Activated CD8-positive, alpha-beta T cell treated with anti-CD3 and anti-CD28 coated beads, Interleukin-2, amount 10 ng/mL, durations not matched to agents 7 days and 5 days (primary cell): Measurements from ENCODE around the gene ISM1. TPM values are rescaled to one million over a fixed set of nuclear protein-coding genes. Genes with fewer than 3 reads are reported as not detected.
A peak's percentile ranks its signal among the peaks of the same experiment; 100 is the strongest.

Source experiments
- ATAC-seq: fragments of 150-1000 bp; cut with Tn5 transposase; one replicate; pipeline ENCODE4 v1.10.0; 2021; ENCODE audit warnings: moderate library complexity
- CTCF ChIA-PET: fragments of 350-600 bp; sonication (Branson Sonifier 250); formaldehyde crosslinking; loops from one replicate; lab custom pipeline; 2021; ENCODE audit warnings: antibody characterized with exemption; lab: Charles Lee
- POLR2A ChIA-PET: fragments of 350-600 bp; sonication (Branson Sonifier 250); formaldehyde crosslinking; loops from one replicate; lab custom pipeline; 2021; ENCODE audit warnings: antibody characterized with exemption; lab: Charles Lee
- DNase-seq: peaks from one replicate; pipeline ENCODE4 v3.0.0-alpha.2; 2020
- H3K27ac Mint-ChIP-seq: one replicate; pipeline ENCODE4 v1.8.0; 2021; ENCODE audit warnings: mild to moderate bottlenecking, mixed read lengths
- H3K27me3 Mint-ChIP-seq: one replicate; pipeline ENCODE4 v1.8.0; 2021; ENCODE audit warnings: low read depth, mixed read lengths
- H3K36me3 Mint-ChIP-seq: one replicate; pipeline ENCODE4 v1.8.0; 2021; ENCODE audit warnings: low read depth, mixed read lengths
- H3K4me1 Mint-ChIP-seq: one replicate; pipeline ENCODE4 v1.8.0; 2021; ENCODE audit warnings: low read depth, mixed read lengths
- H3K4me3 Mint-ChIP-seq: one replicate; pipeline ENCODE4 v1.8.0; 2021; ENCODE audit warnings: mild to moderate bottlenecking, mixed read lengths
- H3K9me3 Mint-ChIP-seq: one replicate; pipeline ENCODE4 v1.8.0; 2022; ENCODE audit warnings: mixed read lengths; ENCODE audit not compliant: insufficient read depth
- total RNA-seq, 2 experiments: library from RNA; stranded (reverse); gene quantifications; one replicate each; pipeline ENCODE4 v1.2.3, GENCODE V29; 2021

The ISM1 gene
- total RNA-seq, 2 experiments from 2014 or later = 2.9 to 3.7 TPM

- Mint-ChIP-seq H3K36me3 (no peaks in the 10 kb centered on the region), H3K9me3 (no peaks in the 10 kb centered on the region), H3K4me3 (no peak overlapping the region), H3K27ac (no peak overlapping the region), H3K27me3 (peaks cover 3% of the 10 kb centered on the region), H3K4me1 (no peaks in the 10 kb centered on the region)
- CTCF ChIA-PET = interaction anchor here (0.7 to 2.2 kb wide), 18 partner anchors 8 to 473 kb away, joined by 3 to 25 read pairs (median 4); no protein-coding TSS in a partner anchor
- DNase-seq (peak; percentile 70), ATAC-seq (peak; percentile 90)
- POLR2A ChIA-PET = no interaction called here
These were observed 81.8 kb downstream of the ISM1 start for GRCh38 chr20:13302647-13303450.

GRCh38 chr20:13305284-13305683, 84.2 kb downstream of the ISM1 start:
- POLR2A ChIA-PET = no interaction called here
- ATAC-seq (no peak), DNase-seq (no peak)
- CTCF ChIA-PET = interaction anchor here (1.0 kb wide), 1 partner anchor 241 kb away, joined by 4 read pairs; no protein-coding TSS in a partner anchor
- Mint-ChIP-seq H3K4me1 (no peaks in the 10 kb centered on the region), H3K4me3 (no peak overlapping the region), H3K27ac (no peak overlapping the region), H3K36me3 (no peaks in the 10 kb centered on the region), H3K9me3 (no peaks in the 10 kb centered on the region), H3K27me3 (peaks cover 5% of the 10 kb centered on the region)

- H3K36me3 Mint-ChIP-seq = no peaks in the 10 kb centered on the region
- H3K9me3 Mint-ChIP-seq = no peaks in the 10 kb centered on the region
- ChIA-PET CTCF (no interaction called here), POLR2A (no interaction called here)
- DNase-seq = no peak
- no peaks in the 10 kb centered on the region for H3K4me1 Mint-ChIP-seq
- ATAC-seq = no peak
- no peak overlapping the region for H3K4me3 Mint-ChIP-seq
- H3K27me3 Mint-ChIP-seq = peaks cover 5% of the 10 kb centered on the region
- H3K27ac Mint-ChIP-seq = no peak overlapping the region
These were observed 86.6 kb downstream of the ISM1 start for GRCh38 chr20:13307562-13308163.

- no peak overlapping the region for H3K27ac Mint-ChIP-seq
- H3K4me1 Mint-ChIP-seq = no peaks in the 10 kb centered on the region
- peaks cover 3% of the 10 kb centered on the region for H3K9me3 Mint-ChIP-seq
- DNase-seq (no peak), ATAC-seq (no peak)
- ChIA-PET POLR2A (no interaction called here), CTCF (interaction anchor here (1.5 to 1.9 kb wide), 2 partner anchors 10 to 234 kb away, joined by 5 to 6 read pairs; no protein-coding TSS in a partner anchor)
- no peak overlapping the region for H3K4me3 Mint-ChIP-seq
- H3K27me3 Mint-ChIP-seq = peaks cover 11% of the 10 kb centered on the region
- H3K36me3 Mint-ChIP-seq = no peaks in the 10 kb centered on the region
These were observed 91.2 kb downstream of the ISM1 start for GRCh38 chr20:13312300-13312699.

GRCh38 chr20:13313201-13313600, 92.1 kb downstream of the ISM1 start:
- ChIA-PET POLR2A (no interaction called here), CTCF (interaction anchor here (0.8 to 1.1 kb wide), 2 partner anchors 10 to 233 kb away, joined by 3 to 4 read pairs; no protein-coding TSS in a partner anchor)
- Mint-ChIP-seq H3K27ac (no peak overlapping the region), H3K9me3 (peaks cover 3% of the 10 kb centered on the region), H3K4me1 (no peaks in the 10 kb centered on the region), H3K27me3 (peaks cover 11% of the 10 kb centered on the region), H3K36me3 (no peaks in the 10 kb centered on the region), H3K4me3 (no peak overlapping the region)
- no peak for ATAC-seq
- DNase-seq = no peak

- H3K27ac Mint-ChIP-seq = no peak overlapping the region
- H3K9me3 Mint-ChIP-seq = peaks cover 3% of the 10 kb centered on the region
- H3K4me1 Mint-ChIP-seq = peaks cover 2% of the 10 kb centered on the region
- H3K27me3 Mint-ChIP-seq = peaks cover 9% of the 10 kb centered on the region
- H3K4me3 Mint-ChIP-seq = no peak overlapping the region
- POLR2A ChIA-PET = no interaction called here
- H3K36me3 Mint-ChIP-seq = no peaks in the 10 kb centered on the region
- no peak for DNase-seq
- CTCF ChIA-PET = no interaction called here
- ATAC-seq = no peak
These were observed 96.4 kb downstream of the ISM1 start for GRCh38 chr20:13317439-13317838.

GRCh38 chr20:13318871-13319521, 97.9 kb downstream of the ISM1 start:
- Mint-ChIP-seq H3K36me3 (no peaks in the 10 kb centered on the region), H3K4me1 (peaks cover 10% of the 10 kb centered on the region), H3K4me3 (no peak overlapping the region), H3K27ac (no peak overlapping the region), H3K9me3 (peaks cover 3% of the 10 kb centered on the region), H3K27me3 (peaks cover 7% of the 10 kb centered on the region)
- DNase-seq = no peak
- ChIA-PET CTCF (no interaction called here), POLR2A (no interaction called here)
- ATAC-seq = no peak

GRCh38 chr20:13320702-13321101, 99.6 kb downstream of the ISM1 start:
- no peak for ATAC-seq
- no peaks in the 10 kb centered on the region for H3K36me3 Mint-ChIP-seq
- POLR2A ChIA-PET = no interaction called here

GRCh38 chr20:13321416-13321815, 100.3 kb downstream of the ISM1 start:
- H3K4me1 Mint-ChIP-seq = peaks cover 10% of the 10 kb centered on the region
- CTCF ChIA-PET = interaction anchor here (1.5 kb wide), 1 partner anchor 19 kb away, joined by 7 read pairs; no protein-coding TSS in a partner anchor
- POLR2A ChIA-PET = no interaction called here
- DNase-seq (no peak), ATAC-seq (no peak)
- no peaks in the 10 kb centered on the region for H3K9me3 Mint-ChIP-seq
- peaks cover 4% of the 10 kb centered on the region for H3K27me3 Mint-ChIP-seq
- H3K27ac Mint-ChIP-seq = no peak overlapping the region
- no peak overlapping the region for H3K4me3 Mint-ChIP-seq
- H3K36me3 Mint-ChIP-seq = no peaks in the 10 kb centered on the region

More at GRCh38 chr20:13320702-13321101, 99.6 kb downstream of the ISM1 start:
- peaks cover 4% of the 10 kb centered on the region for H3K27me3 Mint-ChIP-seq
- no peak for DNase-seq
- H3K9me3 Mint-ChIP-seq = peaks cover 3% of the 10 kb centered on the region
- H3K4me1 Mint-ChIP-seq = peaks cover 10% of the 10 kb centered on the region
- no peak overlapping the region for H3K27ac Mint-ChIP-seq
- no peak overlapping the region for H3K4me3 Mint-ChIP-seq
- CTCF ChIA-PET = no interaction called here

- no peaks in the 10 kb centered on the region for H3K36me3 Mint-ChIP-seq
These were observed 101.1 kb downstream of the ISM1 start for GRCh38 chr20:13322198-13322597.

GRCh38 chr20:13322621-13323020, 101.5 kb downstream of the ISM1 start:
- Mint-ChIP-seq H3K36me3 (no peaks in the 10 kb centered on the region), H3K4me1 (peaks cover 10% of the 10 kb centered on the region), H3K9me3 (no peaks in the 10 kb centered on the region), H3K4me3 (no peak overlapping the region), H3K27ac (no peak overlapping the region), H3K27me3 (peaks cover 4% of the 10 kb centered on the region)
- CTCF ChIA-PET = interaction anchor here (1.5 kb wide), 1 partner anchor 20 kb away, joined by 7 read pairs; no protein-coding TSS in a partner anchor
- POLR2A ChIA-PET = no interaction called here
- DNase-seq (no peak), ATAC-seq (no peak)

More at GRCh38 chr20:13322198-13322597, 101.1 kb downstream of the ISM1 start:
- H3K27ac Mint-ChIP-seq = no peak overlapping the region
- peaks cover 4% of the 10 kb centered on the region for H3K27me3 Mint-ChIP-seq
- peaks cover 10% of the 10 kb centered on the region for H3K4me1 Mint-ChIP-seq
- POLR2A ChIA-PET = no interaction called here
- ATAC-seq = no peak
- DNase-seq = no peak
- no peaks in the 10 kb centered on the region for H3K9me3 Mint-ChIP-seq
- CTCF ChIA-PET = interaction anchor here (1.5 kb wide), 1 partner anchor 19 kb away, joined by 7 read pairs; no protein-coding TSS in a partner anchor
- no peak overlapping the region for H3K4me3 Mint-ChIP-seq
